Ecto neural progenitor cell (in vitro differentiated cells): ENCODE measurements around the gene NLRC5.
"Not testable (repeated sequence)": the region's sequence is repeated elsewhere in the genome, so short reads cannot be mapped to it uniquely, and the experiment has no call there.

Source experiments
- DNase-seq: peaks from one replicate; pipeline ENCODE4 v3.0.0-alpha.2; 2018; ENCODE audit warnings: low spot score

Gene NLRC5

DNA sequence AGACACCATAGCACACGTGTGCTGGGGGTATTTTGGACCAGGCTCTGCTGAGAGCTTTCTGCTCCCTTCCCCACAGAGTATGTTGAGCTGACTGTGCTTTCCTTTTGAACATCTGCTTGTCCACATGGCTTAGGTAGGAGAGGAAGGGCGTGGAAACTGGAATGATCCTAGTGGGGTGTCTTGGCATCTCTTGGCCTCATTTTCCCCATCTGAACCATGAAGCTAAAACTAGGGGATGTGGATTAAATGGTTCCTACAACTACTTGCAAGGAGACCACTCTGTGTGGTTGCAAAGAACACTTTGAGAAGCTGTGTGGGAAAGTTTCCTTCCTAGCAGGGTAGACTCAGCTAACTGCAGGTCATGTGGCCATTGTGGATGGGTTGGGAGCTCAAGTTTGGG, 6.7 kb upstream of the NLRC5 start:
- no peak for DNase-seq

DNA sequence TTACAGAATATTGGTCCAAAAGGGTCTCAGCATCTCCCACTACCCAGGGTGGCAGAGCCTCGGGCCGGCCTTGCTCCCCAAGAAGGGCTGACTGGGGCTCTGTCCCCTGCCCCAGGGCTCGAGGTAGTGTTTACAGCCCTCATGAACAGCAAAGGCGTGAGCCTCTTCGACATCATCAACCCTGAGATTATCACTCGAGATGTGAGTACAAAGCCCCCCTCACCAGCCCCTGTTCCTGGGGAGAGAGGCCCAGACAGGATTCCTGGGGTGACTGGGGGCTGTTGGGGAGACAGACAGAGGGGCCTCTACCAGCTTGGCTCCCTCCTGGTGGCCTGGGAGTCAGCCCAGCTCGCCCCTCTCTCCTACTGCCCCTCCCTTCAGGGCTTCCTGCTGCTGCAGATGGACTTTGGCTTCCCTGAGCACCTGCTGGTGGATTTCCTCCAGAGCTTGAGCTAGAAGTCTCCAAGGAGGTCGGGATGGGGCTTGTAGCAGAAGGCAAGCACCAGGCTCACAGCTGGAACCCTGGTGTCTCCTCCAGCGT, 6.1 kb upstream of the NLRC5 start:
- DNase-seq: no peak

DNA sequence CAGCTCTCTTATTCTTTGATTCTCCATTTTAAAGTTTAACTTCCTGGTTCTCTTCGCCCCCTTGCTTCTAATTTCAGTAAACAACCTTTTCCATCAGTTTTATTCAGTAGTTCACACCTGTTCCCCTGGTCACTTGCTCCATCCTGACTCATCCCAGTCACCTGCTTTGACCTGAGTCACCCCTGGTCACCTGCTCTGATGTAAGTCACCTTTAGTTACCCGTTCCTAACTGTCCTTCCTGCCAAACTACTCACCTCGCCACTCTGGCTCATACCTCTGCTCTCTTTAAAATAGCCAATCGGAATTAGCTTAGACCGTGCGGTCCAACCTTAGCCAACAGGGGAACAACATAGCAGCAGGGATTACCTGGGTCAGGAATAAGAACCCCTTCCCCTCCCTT, 4.7 kb upstream of the NLRC5 start:
- DNase-seq: no peak

GRCh38 chr16:56985288-56985961, 3.9 kb upstream of the NLRC5 start:
- DNase-seq: no peak

DNA sequence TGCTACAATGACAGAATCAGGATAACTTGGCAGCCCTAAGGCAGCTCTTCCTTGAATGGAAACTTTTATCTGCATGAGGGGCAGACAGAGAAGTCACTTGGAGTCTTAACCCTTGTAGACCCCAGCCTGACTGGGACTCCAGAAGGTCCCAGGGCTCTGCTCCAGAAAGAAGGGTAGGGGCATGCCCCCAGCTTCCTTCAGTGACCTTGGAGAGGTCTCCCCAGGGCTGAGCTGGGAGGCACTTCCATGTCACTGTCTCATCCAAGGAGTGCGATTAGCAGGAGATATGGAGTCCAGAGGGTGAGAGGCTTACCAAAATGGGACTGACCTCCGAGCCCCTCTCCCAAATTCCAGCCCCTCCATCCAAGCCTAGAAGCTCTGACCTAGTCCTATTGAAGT, 3.4 kb upstream of the NLRC5 start:
- DNase-seq: no peak

DNA sequence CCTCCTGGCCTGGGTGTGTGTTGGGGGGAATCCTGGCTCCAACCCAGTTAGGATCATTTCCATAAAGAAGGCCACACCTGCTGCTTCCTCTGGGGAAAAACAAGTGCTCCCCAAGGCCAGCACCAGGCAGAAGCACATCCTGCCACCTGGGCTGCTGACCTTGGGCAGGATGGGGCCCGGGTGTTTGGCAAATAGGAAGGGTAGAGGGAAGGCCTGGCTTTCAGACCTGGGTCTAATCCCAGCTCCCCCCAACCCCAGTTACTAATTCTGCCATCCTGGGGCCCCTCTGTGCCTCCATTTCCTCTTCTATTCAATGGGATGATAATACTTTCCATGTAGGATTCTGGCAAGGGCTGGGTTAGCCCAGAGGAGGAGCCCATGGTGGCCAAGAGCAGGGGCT, 3.0 kb upstream of the NLRC5 start:
- no peak for DNase-seq

DNA sequence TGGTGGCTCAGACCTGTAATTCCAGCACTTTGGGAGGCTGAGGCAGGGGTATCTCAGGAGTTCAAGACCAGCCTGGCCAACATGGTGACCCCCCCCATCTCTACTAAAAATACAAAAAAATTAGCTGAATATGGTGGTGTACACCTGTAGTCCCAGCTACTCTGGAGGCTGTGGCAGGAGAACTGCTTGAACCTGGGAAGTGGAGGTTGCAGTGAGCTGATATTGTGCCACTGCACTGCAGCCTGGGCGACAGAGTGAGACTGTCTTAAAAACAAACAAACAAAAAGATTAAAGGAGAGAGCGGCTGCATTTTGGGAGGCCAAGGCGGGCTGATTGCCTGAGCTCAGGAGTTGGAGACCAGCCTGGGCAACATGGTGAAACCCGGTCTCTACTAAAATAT, 2.4 kb upstream of the NLRC5 start:
- not testable (repeated sequence) for DNase-seq

- DNase-seq: no peak
Observed at GRCh38 chr16:56987692-56988091, 1.7 kb upstream of the NLRC5 start.

- no peak for DNase-seq
Observed at GRCh38 chr16:56988161-56988947, 1.0 kb upstream of the NLRC5 start.

DNA sequence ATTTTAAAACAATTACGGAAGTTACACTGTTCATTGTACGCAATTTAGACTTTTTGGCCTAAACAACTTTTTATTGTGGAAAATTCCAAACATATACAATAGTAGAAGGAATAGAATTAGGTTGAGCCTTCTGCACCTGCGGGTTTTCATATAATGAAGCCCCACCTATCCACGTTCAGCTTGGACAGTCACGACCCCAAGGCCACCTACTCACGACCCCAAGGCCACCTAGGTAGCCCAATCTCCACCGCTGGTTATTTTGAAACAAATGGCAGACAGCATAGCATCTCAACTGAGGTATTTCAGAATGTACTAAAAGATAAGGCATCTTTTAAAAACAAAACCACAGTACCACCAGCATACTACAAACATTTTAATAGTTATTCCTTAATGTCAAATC, 631 bp downstream of the NLRC5 start:
- no peak for DNase-seq

DNA sequence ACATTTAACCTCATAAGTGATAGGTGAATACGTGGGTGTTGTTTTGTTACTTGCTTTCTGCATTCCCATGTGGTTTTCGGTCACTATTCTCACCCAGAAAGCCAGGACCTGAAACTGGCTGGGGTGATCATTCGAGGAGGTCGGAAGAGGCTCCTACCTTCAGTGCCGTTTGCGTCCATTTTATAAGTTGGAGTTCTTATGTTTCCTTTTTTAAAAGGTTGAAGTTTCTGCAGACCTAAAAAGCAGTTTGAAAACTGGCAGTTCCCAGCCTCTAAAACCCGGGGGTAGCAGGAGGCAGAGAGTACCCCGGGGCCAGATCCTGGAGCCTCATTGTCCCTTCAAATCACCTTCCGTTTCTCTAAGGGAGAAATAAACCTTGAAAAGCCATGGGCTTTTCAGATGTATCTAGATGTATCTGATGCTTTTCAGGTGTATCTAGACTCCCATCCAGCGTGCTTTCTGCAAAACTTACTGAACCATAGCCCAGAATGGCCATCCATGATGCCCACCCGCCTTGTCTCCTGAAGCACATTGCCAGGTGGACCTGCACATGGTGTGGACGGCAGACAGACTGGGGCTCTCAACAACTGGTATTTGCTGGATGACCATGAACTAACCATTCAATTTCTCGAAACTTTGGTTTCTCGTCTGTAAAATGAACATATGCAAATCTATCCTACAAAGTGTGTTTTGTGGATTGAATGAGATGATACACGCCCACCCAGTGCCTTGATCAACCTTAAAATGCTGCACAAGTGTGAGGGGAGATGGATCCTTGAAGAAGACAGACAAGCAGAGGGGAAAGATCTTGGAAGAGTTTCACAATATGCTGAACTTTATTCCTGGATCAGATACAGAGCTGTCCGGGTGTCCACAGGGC, 1.3 kb downstream of the NLRC5 start:
- DNase-seq: no peak

GRCh38 chr16:56992431-56992830, 3.1 kb downstream of the NLRC5 start:
- DNase-seq: not testable (repeated sequence)

GRCh38 chr16:56993204-56993603, 3.8 kb downstream of the NLRC5 start:
- no peak for DNase-seq

DNA sequence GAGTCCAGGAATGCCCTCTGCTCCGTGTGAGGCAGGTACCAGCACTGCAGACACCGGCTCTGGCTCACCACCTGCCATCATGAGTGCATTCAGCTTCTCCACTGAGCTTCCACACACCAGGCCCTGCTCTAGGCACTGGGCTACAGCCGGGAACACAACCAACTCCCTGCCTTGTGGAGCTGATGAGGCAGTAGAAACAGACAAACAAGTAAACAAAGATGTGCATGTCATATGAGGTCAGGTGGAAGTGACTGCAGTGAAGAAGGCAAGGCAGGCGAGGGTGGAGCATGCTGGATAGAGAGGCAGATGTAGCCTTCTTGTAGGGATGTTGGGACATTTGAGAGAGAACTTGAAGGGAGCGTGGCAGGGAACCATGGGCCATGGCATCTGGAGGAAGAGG, 5.0 kb downstream of the NLRC5 start:
- DNase-seq: no peak

GRCh38 chr16:56995136-56995805, 5.9 kb downstream of the NLRC5 start:
- no peak for DNase-seq

DNA sequence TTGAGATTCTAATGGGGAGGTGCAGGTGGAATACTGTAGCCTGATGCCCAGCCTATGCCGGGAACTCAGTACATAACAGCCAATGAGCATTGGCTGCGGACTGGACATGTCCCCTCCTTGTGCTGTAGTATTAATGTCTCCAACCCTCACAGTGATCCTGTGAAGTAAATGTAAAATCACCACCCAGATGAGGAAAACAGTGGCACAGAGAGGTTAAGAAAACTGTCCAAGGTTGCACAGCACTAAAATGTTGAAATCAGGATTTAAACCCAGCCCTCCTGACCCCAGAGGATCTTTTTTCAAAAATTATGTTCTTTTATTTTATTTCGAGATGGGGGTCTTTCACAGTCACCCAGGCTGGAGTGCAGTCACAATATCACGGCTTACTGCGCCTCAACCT, 7.9 kb downstream of the NLRC5 start:
- DNase-seq: no peak

GRCh38 chr16:56997931-56998330, 8.6 kb downstream of the NLRC5 start:
- DNase-seq: no peak

GRCh38 chr16:56998352-56998751, 9.0 kb downstream of the NLRC5 start:
- DNase-seq: no peak

- DNase-seq: no peak
Observed at GRCh38 chr16:56998861-56999260, 9.5 kb downstream of the NLRC5 start.

GRCh38 chr16:56999409-57000270, 10.3 kb downstream of the NLRC5 start:
- DNase-seq: no peak
